HepG2 (cell line): Measurements from ENCODE around the gene SETD3. TPM values are rescaled to one million over a fixed set of nuclear protein-coding genes. Genes with fewer than 3 reads are reported as not detected.

Experiments
- ATAC-seq: fragments of 200-7000 bp; cut with Tn5 transposase; 3 replicates; pipeline ENCODE4 v1.9.1; 2020; ENCODE audit warnings: mild to moderate bottlenecking, moderate library complexity
- BruUV-seq: library from RNA; stranded (reverse); fragments of 400-500 nt; replicated peaks from 2 replicates; lab custom pipeline; 2021; lab: Mats Ljungman, UMichigan
- CTCF ChIA-PET: fragments of 300-600 bp; formaldehyde crosslinking; extraction: SDS; loops from one replicate; lab custom pipeline; 2021; ENCODE audit warnings: low total read pairs, inconsistent platforms, low intra/inter-chr PET ratio; lab: Yijun Ruan, JAX
- POLR2A ChIA-PET: fragments of 350-600 bp; sonication (Branson Sonifier 250); formaldehyde crosslinking; loops from one replicate; lab custom pipeline; 2020; ENCODE audit warnings: antibody characterized with exemption, inconsistent platforms; lab: Yijun Ruan, JAX
- DNase-seq: peaks from one replicate; pipeline ENCODE4 v3.0.0-alpha.2; 2015; ENCODE audit warnings: low spot score
- FAIRE-seq: peaks from 3 replicates; lab custom pipeline; 2011; peaks lifted over from hg19 to GRCh38; lab: Jason Lieb, UNC
- H2AFZ ChIP-seq: one replicate; pipeline ENCODE4 v1.6.1; 2011; ENCODE audit warnings: low read length, inconsistent platforms
- H3K27ac ChIP-seq: fragments of 300-600 bp; 3 replicates; pipeline ENCODE4 v1.8.0; 2011; ENCODE audit warnings: mixed run types, mild to moderate bottlenecking, mixed read lengths, low read length, inconsistent platforms; ENCODE audit not compliant: insufficient read depth; ENCODE audit errors: extremely low read length
- H3K27me3 ChIP-seq, 2 experiments: fragments of 200-600 bp in 1 of 2; 2 replicates in 1 of 2; 3 replicates in 1 of 2; pipeline versions ENCODE4 v1.6.0 to v1.8.0; 2011; ENCODE audit warnings: low read length in 2 of 2, mild to moderate bottlenecking in 2 of 2, moderate library complexity in 2 of 2, inconsistent platforms in 1 of 2; ENCODE audit not compliant: insufficient read depth in 2 of 2, control insufficient read depth in 1 of 2
- H3K36me3 ChIP-seq, 2 experiments: fragments of 200-600 bp in 1 of 2; replicated peaks in 1 of 2; 2 replicates in 1 of 2; 3 replicates in 1 of 2; pipeline versions ENCODE4 v1.5.1 to v1.8.0; 2011; ENCODE audit warnings: low read length in 2 of 2, inconsistent platforms in 1 of 2; ENCODE audit not compliant: insufficient read depth in 2 of 2, control insufficient read depth in 1 of 2
- H3K4me1 ChIP-seq: 2 replicates; pipeline ENCODE4 v1.5.1; 2012; ENCODE audit warnings: low read length, inconsistent platforms; ENCODE audit not compliant: insufficient read depth
- H3K4me2 ChIP-seq: 2 replicates; pipeline ENCODE4 v1.6.0; 2011; ENCODE audit warnings: low read depth, low read length, inconsistent platforms
- H3K4me3 ChIP-seq, 3 experiments: fragments of 200-600 bp in 1 of 3; sonication (generic), shearing (Covaris generic) in 1 of 3; replicated peaks in 1 of 3; 2 replicates each; pipeline ENCODE4 v1.5.1; 2011 to 2016; ENCODE audit warnings: low read length in 3 of 3, inconsistent platforms in 2 of 3, low read depth in 2 of 3, mild to moderate bottlenecking in 2 of 3, control low read depth in 1 of 3, mixed read lengths in 1 of 3; ENCODE audit not compliant: insufficient read depth in 1 of 3
- H3K79me2 ChIP-seq: one replicate; pipeline ENCODE4 v1.6.1; 2011; ENCODE audit warnings: low read length, inconsistent platforms; ENCODE audit not compliant: insufficient read depth
- H3K9ac ChIP-seq: 2 replicates; pipeline ENCODE4 v1.6.0; 2011; ENCODE audit warnings: mild to moderate bottlenecking, low read depth, low read length, inconsistent platforms; ENCODE audit not compliant: insufficient read depth
- H3K9me3 ChIP-seq: 2 replicates; pipeline ENCODE4 v1.5.1; 2012; ENCODE audit warnings: mild to moderate bottlenecking, low read length
- H4K20me1 ChIP-seq: 2 replicates; pipeline ENCODE4 v1.6.0; 2011; ENCODE audit warnings: inconsistent platforms, mild to moderate bottlenecking, low read length, moderate library complexity; ENCODE audit not compliant: insufficient read depth
- PHF8 ChIP-seq: sonication (generic); formaldehyde crosslinking; IDR thresholded peaks from 2 replicates; pipeline ENCODE4 v1.5.0; 2020; ENCODE audit warnings: missing genetic modification reagents
- ZBTB40 ChIP-seq, 2 experiments: fragments of 450-650 bp in 1 of 2; sonication (generic) in 1 of 2; formaldehyde crosslinking in 1 of 2; IDR thresholded peaks; 2 replicates each; pipeline versions ENCODE4 v1.6.1 to v1.8.0; 2016 to 2022; ENCODE audit warnings: antibody characterized with exemption in 1 of 2, mild to moderate bottlenecking in 1 of 2, missing genetic modification reagents in 1 of 2
- WGBS: methylation state at CpG from one replicate; pipeline ENCODE4 v1.1.6; 2017; ENCODE audit warnings: low lambda C conversion rate; 5-methylcytosine and 5-hydroxymethylcytosine counted together
- in situ Hi-C: cut with HindIII; loops from 2 replicates; pipeline ENCODE4 v1.10.0; 2017; ENCODE audit warnings: low pct_unique_long_range_greater_than_20kb; ENCODE audit not compliant: extremely low pct_ligation_motif_present
- intact Hi-C: fragments of 100-400 bp; cut with micrococcal nuclease; formaldehyde crosslinking; loops from one replicate; pipeline ENCODE4 v1.10.0; 2022; ENCODE audit not compliant: unreplicated experiment
- polyA plus RNA-seq, 8 experiments: library from polyadenylated mRNA; depleted of rRNA in 3 of 8; stranded (reverse) in 7 of 8; unstranded in 1 of 8; fragments of >200 nt; fragmentation: Illumina TruSeq in 4 of 8; extraction: Trizol in 4 of 8; gene quantifications; 2 replicates each; pipeline versions ENCODE4 v1.2.1 to v1.2.3, GENCODE V29; 2011 to 2016; ENCODE audit warnings: low read depth in 4 of 8, missing spikeins in 1 of 8, mixed read lengths in 1 of 8; ENCODE audit not compliant: insufficient read depth in 1 of 8
- total RNA-seq, 5 experiments: library from RNA; depleted of rRNA; stranded (reverse); fragments of >200 nt; fragmentation: Illumina TruSeq; extraction: Trizol; gene quantifications; 2 replicates each; pipeline ENCODE4 v1.2.3, GENCODE V29; 2016; ENCODE audit warnings: low read depth in 1 of 5

The SETD3 gene
- total and polyA plus RNA-seq, 2 of the 13 experiments (the other 11 are each of a cell fraction or from before 2014, with no cell fraction given) = 30.3 to 67.1 TPM

DNA sequence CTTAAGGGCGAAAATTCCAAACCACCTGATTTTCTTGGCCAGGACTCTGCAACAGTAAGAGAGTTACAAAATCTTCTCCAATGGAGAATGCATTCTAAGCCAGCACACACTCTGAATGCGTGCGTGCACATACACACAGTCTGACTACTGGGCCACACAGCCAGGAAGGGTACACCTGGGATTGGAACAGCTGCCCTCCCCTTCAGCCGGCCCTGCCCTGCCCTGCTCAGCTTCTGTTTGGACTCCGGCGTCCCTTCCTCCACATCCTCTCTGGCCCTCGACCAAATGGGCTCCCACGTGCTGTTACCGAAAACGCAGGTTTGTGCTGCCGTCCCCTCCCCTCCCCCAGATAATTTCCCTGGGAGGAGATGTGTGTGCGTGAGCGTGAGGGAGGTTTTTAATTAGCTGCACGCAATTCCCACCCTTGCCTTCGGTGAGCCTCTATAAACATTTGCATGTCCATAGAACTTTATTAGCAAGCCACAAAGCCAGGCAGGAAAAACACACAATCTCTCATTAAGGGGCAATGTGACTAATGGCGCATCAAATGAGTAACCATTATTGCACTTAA, 43.5 kb upstream of the SETD3 start:
- in situ Hi-C loops = loop anchor here (5.0 to 10.0 kb wide), 2 partner anchors 108 to 361 kb away; no protein-coding TSS in a partner anchor
- Histone ChIP-seq H2AFZ (no peak overlapping the region), H3K79me2 (peaks cover 6% of the 10 kb centered on the region), H3K4me3 (no peak overlapping the region), H3K9me3 (no peaks in the 10 kb centered on the region), H3K4me2 (no peak overlapping the region), H3K27me3 (no peaks in the 10 kb centered on the region), H3K27ac (no peak overlapping the region), H3K9ac (no peak overlapping the region), H4K20me1 (peaks cover 11% of the 10 kb centered on the region; the same call in 1 of the 2 replicates), H3K4me1 (peaks cover 21% of the 10 kb centered on the region), H3K36me3 (peaks cover 8 to 26% of the 10 kb centered on the region in 2 experiments; a peak in 4 of 5 replicates)
- POLR2A ChIA-PET = interaction anchor here (0.8 to 1.1 kb wide), 2 partner anchors 29 to 31 kb away, joined by 3 to 4 read pairs; no protein-coding TSS in a partner anchor
- BruUV-seq = no TSS peak
- TF ChIP-seq ZBTB40 (IDR thresholded peaks at IDR 0.05) = no peak
- 0 out of 2 replicates have a peak, but pooled peaks have one; percentile 55 for TF ChIP-seq ZBTB40 (CRISPR knock-in tag; IDR thresholded peaks at IDR 0.05)
- TF ChIP-seq PHF8 (CRISPR knock-in tag) = no peak
- 95% methylated on average over 16 of the region's 16 CpGs for WGBS
- no peak for FAIRE-seq
- no peak for DNase-seq
- CTCF ChIA-PET = interaction anchor here (1.2 kb wide), 1 partner anchor 104 kb away, joined by 4 read pairs; no protein-coding TSS in a partner anchor
- intact Hi-C loops = no loop called here
- ATAC-seq = no peak
